GM21723 (cell line): ENCODE data around the gene AKAP10.
A peak's percentile ranks its signal among the peaks of the same experiment; 100 is the strongest.
"Not testable (repeated sequence)": the region's sequence is repeated elsewhere in the genome, so short reads cannot be mapped to it uniquely, and the experiment has no call there.

Source experiments
- ATAC-seq: cut with Tn5 transposase; IDR thresholded peaks from one replicate; pipeline ENCODE4 v1.9.1; 2021; ENCODE audit warnings: mild to moderate bottlenecking, moderate library complexity; ENCODE audit not compliant: unreplicated experiment

AKAP10 gene, protein sequence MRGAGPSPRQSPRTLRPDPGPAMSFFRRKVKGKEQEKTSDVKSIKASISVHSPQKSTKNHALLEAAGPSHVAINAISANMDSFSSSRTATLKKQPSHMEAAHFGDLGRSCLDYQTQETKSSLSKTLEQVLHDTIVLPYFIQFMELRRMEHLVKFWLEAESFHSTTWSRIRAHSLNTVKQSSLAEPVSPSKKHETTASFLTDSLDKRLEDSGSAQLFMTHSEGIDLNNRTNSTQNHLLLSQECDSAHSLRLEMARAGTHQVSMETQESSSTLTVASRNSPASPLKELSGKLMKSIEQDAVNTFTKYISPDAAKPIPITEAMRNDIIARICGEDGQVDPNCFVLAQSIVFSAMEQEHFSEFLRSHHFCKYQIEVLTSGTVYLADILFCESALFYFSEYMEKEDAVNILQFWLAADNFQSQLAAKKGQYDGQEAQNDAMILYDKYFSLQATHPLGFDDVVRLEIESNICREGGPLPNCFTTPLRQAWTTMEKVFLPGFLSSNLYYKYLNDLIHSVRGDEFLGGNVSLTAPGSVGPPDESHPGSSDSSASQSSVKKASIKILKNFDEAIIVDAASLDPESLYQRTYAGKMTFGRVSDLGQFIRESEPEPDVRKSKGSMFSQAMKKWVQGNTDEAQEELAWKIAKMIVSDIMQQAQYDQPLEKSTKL

DNA sequence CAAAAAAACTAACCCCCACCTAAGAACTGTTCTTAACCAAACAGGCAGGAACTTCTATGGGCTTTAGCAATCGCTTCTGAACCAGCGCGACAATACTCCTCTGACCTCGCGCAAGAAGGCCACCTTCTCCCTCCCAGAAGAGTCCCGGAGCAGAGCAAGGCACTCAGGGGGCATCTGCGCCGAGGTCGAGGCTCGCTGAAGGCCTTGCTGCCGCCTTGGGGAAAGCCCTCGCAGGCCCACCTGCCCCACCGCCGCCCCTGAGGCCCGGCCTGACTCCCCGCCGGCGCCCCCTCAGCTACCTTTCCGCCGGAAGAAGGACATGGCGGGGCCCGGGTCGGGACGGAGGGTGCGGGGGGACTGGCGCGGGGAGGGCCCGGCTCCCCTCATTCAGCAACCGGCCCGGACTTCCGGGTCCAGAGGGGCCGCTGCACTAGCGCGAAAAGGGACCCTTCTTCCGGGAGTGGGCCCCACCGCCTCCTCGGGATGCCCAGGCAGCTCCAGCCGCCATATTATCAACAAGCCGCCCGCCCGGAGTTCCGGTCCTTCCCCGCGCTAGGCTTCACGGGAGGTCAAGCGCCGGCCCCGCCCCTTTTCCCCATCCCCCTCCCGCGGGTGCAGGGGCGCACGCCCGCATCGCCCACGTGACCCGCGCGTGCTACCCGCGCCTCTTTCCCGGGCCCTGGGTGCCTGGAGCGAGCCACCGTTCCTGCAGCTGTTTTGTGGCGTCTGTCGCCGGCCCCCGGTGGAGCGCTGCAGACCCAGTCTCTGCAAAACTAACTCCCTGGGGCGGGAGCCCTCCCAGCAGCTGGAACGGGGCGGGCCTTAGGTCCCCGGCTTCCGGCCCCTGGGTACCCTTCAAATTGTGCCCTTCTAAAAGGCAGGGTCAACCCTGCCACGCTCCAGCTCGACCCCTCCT lies at the start of gene AKAP10:
Gene AKAP10 (minus strand): TSS at position 536 of the 916 bp plus-strand sequence. CDS start 149 bp downstream, at position 387.
- peak; percentile 90 for ATAC-seq

- ATAC-seq, result no peak
Measured at GRCh38 chr17:20026960-20027359, 49.3 kb upstream of the AKAP10 start.

DNA sequence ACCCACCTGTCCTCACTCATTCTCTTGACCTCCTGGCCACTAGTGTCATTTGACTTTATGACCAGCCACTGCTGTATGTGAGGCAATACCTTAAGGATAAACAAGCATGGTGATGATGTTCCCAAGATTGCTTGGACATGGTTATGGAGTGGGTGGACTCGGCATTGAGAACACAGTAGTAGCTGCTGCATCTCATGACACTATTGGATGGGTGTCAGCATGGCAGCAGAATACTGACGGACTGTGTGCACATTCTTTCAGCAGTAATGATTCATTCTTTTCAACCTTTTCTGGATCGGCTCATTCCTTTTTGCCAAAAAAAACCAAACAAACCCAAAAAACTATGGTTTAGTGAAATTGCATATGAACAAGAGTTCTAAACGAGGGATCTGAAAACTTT lies 45.1 kb upstream of the AKAP10 start:
- ATAC-seq, result no peak

GRCh38 chr17:20016475-20016992 lies 38.9 kb upstream of the AKAP10 start:
- ATAC-seq, result not testable (repeated sequence)

GRCh38 chr17:20012017-20012536 lies 34.4 kb upstream of the AKAP10 start:
- ATAC-seq, result no peak

- no peak for ATAC-seq
Measured at GRCh38 chr17:20010936-20011335, 33.3 kb upstream of the AKAP10 start.

DNA sequence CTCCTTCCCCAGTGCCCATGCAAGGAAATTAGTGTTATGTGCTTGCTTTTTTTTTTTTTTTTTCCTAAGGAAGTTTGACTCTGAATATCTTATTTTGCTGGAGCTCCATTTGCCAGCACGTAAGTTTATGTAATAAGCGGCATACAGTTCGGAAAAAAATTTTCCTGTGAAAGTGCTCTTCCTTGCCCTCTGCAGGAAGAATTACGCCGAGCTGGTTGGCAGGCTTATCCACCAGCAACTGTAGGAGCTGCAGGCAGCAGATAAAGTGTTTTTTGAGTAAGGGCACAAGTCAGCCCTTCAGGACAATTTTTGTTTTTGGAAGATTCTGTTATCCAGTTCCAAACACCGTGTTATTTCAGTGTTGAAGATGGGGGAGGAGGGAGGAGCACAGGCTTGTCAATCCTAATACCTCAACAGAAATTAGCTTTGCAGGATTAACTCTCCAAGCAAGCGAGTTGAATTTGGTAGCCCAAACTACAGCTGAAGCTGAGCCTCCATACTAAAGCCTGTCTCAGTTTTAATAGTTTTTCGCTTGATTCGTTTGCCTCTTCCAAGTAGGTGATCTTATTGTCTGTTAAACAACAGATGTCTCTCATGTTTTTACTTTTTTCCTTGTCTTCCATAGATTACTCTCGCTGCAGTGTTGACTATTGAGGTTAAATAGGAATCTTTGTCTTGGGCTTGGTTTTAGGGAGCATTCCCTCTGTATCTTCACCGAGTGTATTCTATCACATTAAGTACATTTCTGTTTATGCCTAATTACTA lies 32.7 kb upstream of the AKAP10 start:
- ATAC-seq, result no peak

DNA sequence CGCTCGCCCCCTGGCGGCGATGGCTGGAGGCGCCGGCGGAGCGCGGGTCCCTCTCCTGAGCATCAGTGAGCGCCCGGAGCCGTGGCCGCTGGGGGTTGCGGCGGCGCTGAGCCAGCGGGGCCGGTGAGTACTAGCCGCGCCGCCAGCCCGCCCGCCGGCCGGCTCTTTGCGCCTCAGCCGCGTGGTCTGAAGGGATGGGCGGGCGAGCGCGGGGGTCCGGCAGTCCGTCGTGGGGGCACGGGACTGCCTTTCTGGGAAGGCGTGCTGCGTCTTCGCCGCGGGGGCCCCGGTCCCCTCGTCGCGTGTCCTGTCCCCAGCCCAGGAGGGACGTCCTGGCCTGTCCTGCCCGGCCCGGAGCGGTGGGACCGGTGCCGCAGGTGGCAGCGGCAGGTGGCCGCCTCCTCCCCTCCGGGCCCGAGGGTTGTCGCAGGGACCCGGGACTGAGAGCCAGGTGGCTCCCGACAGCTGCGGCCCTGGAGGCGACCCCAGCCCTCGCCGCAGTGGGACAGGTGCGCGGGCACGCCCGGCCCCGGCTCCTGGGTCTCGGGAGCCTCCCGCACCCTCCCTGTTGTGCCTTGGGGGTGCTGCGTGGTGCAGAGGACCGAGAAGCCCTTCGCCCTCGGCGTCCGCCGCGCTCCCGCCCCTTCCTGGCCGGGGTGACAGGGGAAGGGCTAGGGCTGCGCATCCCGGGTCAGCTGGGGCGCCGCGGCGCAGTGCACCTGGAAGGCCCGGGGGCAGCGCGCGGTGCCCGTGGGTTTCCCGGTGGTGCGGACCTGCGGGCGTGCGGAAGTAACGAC lies 31.9 kb upstream of the AKAP10 start, which contains the start of gene SPECC1:
Gene SPECC1 (plus strand): TSS at position 58 of the 797 bp plus-strand sequence. CDS start 87,293 bp downstream, outside the sequence.
- ATAC-seq, result peak; percentile 91

- no peak for ATAC-seq
Measured at GRCh38 chr17:20009052-20009301, 31.3 kb upstream of the AKAP10 start.

GRCh38 chr17:20008242-20009051 lies 30.8 kb upstream of the AKAP10 start:
- peak; percentile 35 for ATAC-seq

DNA sequence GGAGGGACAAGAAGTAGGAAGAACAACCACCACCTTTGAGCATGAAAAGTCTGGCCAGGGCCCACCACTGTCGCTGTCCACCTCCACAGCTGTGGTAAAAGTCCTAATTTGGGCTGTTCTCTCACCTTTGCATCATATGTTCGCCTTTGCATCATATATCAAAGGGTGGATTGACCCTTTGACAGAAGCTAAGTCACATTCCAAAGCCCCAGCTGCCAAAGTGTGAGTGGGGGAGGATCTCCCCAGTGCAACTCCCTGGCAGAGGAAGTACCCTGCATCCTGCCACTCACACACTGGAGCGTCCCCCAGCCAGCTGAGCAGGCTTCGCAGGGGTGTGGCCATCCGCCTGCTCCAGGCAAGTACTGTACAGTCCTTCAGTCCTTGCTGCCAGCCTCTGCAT lies 18.9 kb upstream of the AKAP10 start:
- ATAC-seq, result no peak

DNA sequence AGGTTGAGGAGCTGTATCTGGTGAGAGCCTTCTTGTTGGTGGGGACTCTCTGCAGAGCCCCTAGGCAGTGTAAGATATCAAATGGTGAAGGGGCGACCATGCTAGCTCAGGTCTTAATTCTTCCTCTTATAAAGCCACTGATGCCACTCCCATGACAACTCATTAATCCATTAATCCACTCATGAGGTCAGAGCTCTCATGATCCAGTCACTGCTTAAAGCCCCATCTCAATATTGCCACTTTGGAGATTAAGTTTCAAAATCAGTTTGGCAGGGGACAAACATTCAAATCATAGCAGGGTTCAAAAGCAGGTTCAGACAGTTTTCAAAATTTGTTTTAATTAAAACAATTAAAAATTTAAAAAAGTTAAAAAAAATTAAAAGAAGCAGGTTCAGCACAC lies 18.5 kb upstream of the AKAP10 start:
- no peak for ATAC-seq

GRCh38 chr17:19992803-19993713 lies 15.4 kb upstream of the AKAP10 start:
- peak; percentile 75 for ATAC-seq

- no peak for ATAC-seq
Measured at GRCh38 chr17:19991252-19991885, 13.7 kb upstream of the AKAP10 start.

DNA sequence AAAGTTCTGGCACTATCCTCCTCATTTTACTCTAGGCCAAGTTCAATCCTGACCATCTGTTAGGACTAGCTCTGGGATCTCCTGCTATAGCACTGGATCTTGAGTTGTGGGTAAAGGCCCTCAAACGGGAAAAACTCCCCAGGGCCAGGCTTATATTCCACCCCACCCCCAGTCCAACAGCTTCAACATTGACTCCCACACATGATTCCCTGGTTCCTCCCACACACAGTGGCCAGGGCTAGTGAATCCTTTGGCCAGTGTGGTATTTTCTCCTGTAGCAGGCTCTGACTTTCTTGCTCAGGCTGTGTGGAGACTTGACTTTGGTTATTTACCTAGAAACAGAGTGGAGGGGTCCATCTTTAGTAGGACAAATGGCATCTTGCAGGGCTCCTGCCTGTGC lies 10.3 kb upstream of the AKAP10 start:
- no peak for ATAC-seq

- ATAC-seq, result no peak
Measured at GRCh38 chr17:19986941-19987861, 9.6 kb upstream of the AKAP10 start.
